IPS-18c (cell line): ENCODE data around the gene TTLL5.

Experiments used
- H3K4me3 ChIP-seq: 2 replicates; pipeline ENCODE4 v1.7.0; 2013; ENCODE audit warnings: low read depth, mild to moderate bottlenecking, low read length, moderate library complexity; ENCODE audit not compliant: insufficient read depth
- H3K9me3 ChIP-seq: one replicate; pipeline ENCODE4 v1.6.1; 2013; ENCODE audit warnings: mild to moderate bottlenecking, low read length, moderate library complexity; ENCODE audit not compliant: control insufficient read depth, insufficient read depth

The TTLL5 gene

DNA sequence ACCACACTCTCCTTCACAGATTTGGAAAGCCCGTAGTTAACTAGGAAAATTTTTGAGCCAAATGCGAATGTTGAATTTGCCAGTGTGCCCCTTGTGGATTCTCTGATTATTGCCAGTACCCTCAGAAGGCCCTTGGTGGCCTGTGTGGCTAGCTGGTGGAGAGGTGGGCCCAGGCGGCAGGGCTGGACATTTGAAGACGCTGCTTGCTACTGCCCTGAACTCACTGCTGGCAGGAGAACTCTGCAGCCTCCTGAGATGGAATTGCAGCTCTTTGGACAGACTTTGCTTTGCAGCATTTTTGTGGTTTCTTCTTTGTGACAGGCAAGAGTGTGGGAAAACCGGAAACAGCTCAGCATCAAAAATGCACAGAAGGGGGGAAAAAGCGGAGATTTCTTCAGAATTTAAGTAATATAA lies 223.2 kb downstream of the TTLL5 start:
- H3K4me3 ChIP-seq, result no peak overlapping the region
- peaks cover 2% of the 10 kb centered on the region for H3K9me3 ChIP-seq

DNA sequence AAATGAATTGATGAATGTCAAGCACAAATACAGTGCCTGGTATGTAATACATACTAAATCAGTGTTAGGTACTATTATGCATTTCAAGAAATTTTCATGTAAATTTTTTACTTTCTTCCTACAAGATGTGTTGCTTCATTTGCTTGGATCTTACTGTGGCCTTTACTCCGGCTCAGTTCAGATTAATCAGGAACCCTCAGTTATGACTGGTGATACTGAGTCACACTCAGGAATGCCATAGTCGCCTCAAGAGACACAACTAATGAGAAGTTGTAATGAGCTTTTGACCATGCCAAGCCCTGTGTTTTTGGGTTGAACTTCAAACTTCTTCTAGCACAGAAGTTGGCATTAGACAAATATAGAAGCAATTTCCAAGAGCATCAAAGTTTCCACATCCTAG lies 224.8 kb downstream of the TTLL5 start:
- peaks cover 2% of the 10 kb centered on the region for H3K9me3 ChIP-seq

DNA sequence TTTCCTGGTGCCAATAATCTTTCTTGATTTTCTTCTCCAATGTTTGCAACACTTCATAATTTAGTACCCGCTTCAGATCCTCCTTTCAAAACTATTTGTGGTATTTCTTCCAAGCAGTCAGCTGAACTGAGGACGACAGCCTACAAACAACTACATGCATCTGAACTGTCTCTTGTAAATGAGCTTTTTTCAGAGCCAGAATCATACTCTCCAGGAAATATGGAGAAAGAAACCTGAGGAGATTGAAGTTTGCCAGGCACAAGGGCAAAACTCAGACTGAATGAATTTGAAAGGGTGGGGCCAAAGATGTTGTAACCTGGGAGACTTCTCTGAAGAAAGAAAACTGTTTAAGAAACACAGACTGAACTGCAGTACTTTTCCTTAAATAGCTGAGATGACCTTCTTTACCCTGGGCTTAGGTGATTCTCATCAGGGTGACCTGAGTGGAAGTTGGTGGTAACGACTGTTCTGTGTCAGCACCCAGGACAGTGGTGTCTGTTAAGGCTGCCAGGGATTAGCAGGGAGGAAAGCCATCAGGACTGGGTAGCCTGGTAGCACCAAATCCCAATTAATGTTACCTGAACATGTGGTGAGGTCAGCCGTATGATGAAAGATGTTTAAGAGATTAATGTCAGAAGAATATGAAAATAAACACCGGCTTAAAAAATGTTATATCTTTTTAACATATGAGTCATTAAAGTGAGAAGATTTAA lies 225.7 kb downstream of the TTLL5 start:
- peaks cover 2% of the 10 kb centered on the region for H3K9me3 ChIP-seq
- no peak overlapping the region for H3K4me3 ChIP-seq

More for the DNA sequence above, 224.8 kb downstream of the TTLL5 start:
- no peak overlapping the region for H3K4me3 ChIP-seq

DNA sequence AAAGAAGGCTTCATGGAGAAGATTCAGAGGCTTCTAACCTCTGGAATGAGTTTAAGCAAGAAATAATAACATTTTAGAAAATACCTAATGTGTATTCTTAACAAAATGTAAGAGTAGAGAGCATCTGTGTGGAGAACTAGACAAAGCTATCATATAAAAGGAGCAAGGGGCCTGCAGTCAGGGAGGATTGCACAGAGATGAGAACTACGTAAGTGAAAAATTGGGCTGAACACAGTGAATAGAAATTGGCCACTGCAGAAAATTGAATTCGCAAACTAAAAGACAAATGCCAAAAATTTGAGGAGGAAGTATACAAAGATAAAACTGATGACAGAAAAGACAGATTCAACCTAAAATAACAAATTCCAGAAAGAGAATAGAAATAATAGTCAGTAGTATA lies 227.9 kb downstream of the TTLL5 start:
- no peak overlapping the region for H3K4me3 ChIP-seq

DNA sequence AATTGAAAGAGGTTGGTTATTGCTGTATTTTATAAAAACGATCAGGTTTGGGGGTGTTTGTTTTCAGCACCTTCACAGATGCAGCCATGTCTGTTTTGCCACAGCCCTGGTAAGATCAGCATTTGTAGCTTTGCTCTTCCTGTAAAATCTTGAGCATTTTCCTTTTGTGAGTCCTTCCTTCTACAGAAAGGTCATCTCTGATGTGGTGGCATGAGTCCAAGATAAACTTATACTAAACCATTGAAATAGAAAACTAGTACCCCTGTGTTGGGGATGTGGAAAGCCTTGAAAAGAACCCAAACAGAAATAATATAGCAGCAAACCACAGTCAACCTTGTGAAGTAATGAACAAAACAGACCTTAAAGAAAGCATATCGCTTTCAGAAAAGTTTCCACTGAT lies 235.3 kb downstream of the TTLL5 start:
- H3K4me3 ChIP-seq, result no peak overlapping the region

More for the DNA sequence above, 227.9 kb downstream of the TTLL5 start:
- H3K9me3 ChIP-seq, result peaks cover 2% of the 10 kb centered on the region

DNA sequence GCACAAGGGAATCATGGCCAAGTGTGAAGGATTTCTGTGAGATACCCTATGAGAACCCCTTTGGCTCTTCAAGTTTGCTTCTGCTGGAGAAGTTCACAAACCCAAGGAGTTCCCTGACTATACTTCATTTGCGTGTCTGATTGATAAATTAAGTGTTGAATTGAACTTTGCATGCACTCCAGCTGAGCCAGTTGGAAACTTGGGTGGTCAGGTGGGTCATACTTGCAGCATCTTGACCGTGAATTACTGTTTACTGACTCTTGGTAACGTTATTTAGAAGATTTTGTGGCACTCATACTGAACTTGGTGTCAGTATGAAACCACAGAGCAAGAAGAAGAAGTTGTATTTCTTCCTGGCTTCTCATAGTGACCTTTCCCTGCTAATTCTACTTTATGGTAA lies 243.3 kb downstream of the TTLL5 start:
- H3K4me3 ChIP-seq, result no peak overlapping the region
- no peaks in the 10 kb centered on the region for H3K9me3 ChIP-seq

More for the DNA sequence above, 235.3 kb downstream of the TTLL5 start:
- no peaks in the 10 kb centered on the region for H3K9me3 ChIP-seq

DNA sequence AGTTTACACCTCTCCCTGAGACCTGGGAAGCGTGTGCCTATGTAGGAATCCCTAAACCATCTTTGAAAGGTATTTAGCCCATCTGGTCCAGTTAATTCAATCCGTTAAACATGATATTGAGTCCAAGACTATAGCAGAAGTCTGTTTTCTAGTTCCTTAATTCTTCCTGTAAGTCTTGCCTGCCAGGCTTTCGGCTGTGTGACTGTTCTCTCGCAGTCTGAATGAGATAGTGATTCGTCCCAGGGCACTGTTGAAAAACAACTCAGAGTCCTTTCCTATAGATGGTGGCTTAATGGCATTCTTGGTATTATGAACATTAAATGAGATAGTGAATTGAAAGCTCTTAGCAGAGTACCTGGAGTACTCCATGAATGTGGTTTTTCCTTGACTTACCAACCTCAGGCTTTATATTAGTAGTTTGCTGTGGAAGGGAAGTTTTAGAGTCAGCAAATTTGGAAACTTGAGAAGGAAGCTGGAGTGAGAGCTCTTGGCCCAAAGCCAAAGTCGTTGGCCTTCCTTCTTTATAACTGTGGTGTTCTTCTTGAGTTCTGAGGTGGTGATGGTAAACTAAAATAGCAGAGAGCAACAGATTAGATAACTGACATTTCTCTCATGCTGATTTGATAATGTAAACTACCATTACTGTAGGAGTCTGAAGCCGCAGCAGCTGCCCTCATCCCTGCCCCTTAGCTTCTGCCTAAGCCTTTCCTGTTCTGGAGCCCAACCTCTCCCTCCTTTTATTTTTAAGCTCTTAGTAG lies 244.3 kb downstream of the TTLL5 start:
- no peak overlapping the region for H3K4me3 ChIP-seq
- no peaks in the 10 kb centered on the region for H3K9me3 ChIP-seq

DNA sequence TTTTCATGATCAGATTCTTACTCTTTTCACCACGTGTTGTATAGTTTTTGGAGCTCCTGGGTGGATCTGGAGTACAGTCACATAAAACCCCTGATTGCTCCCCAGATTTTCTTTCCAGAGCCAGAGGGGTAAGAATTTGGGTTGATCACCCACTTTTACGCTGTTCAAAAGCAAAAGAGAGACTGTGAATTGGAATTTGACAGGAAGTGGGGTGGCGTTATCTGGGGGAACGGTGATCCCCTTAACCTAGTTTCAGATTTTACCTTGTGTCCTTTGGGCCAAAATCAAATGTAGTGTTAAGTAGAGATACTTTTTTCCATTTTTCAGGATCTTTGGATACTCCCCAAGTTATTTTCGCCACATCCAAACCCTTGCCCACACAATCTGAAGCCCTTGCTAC lies 245.2 kb downstream of the TTLL5 start:
- H3K4me3 ChIP-seq, result no peak overlapping the region
- no peaks in the 10 kb centered on the region for H3K9me3 ChIP-seq

DNA sequence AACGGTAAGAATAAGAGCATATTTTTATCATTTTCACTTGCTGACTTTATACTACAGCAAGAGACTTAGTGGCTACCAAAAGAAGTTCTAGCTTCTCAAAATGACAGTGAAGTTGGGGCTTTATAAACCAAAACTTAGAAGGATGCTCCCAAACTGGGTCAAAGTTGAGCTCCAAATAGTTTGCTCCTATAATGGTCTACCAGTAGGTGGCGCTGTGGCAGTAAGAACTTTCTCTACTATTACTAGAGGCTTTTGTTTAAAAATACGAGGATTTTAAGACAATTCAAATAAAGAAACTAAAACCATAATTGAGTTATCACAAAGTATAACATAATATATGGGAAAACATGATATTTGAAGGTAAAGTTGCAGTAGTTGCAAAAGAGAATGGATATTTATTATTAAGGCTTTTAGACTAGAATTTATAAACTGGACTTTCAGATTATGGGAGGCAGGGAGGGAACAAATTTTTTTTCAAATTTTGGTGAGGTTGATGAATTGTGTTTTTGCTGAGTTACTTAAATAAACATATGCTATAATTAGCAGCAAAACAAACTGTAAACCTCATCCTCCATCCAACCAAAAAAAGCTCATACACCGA lies 245.7 kb downstream of the TTLL5 start:
- Histone ChIP-seq H3K9me3 (no peaks in the 10 kb centered on the region), H3K4me3 (no peak overlapping the region)

DNA sequence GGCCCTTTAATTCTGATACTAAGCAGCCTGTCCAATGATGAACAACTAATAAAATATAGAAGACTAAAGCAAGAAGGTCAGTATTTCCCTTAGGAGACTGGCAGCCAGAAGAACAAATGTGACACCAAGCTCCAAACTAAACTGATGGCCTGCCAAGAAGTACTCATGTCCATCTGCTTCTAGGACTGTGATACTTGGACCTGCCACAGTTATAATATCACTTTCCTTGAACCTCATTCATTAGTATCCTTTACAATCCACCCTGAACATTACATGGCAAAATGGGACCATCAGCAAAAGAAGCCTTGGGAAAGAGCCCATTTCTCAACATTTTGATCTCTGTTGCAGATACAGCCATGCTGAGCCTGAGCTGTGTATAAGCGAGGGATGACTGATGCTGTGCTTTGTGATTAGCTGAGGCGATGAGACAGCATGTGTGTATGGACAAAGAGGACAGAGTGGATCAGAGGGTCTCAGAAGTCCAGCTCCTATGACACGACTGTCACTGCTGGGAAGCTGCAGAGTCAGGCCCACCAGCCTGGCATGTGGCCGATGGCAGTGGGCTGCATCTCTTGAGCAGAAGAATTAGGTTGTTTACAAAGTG lies 246.8 kb downstream of the TTLL5 start:
- no peak overlapping the region for H3K4me3 ChIP-seq
- H3K9me3 ChIP-seq, result no peaks in the 10 kb centered on the region

DNA sequence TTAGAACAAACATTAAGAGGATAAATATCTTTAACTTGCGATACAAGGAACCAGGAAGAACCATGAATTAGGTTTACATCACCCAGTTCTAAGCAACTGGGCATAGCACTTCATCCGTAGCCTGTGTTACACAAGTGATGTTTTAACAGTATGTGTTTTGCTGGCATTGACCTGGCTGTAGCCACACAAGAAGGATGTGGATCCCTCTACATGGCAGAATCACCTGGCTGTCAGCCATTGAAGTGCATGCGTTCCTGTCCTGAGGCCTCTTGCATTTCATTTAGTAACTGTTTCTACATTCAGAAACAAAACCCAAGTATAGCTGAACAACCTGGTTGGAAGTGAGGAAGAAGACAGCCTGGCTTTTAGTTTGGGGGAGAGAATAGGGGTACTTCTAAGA lies 248.6 kb downstream of the TTLL5 start:
- H3K9me3 ChIP-seq, result no peaks in the 10 kb centered on the region
- H3K4me3 ChIP-seq, result no peak overlapping the region

DNA sequence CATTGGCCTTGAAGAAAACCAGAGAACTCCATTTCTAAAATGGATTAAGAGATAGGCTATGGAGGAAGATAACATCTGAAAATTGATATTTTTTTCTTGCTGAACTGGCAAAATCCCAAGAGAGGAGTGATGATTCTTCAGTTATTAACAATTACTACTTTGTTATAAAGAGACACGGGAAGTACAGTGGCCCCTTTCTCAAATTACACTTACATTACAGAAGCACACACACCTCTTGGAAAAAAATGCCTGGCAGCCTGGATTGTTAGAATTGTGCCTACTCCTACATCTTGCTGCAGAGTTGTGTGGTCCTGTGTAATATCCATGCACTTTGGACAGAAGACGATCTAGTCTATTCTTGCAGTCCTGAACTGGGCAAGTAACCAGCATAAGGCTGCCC lies 249.0 kb downstream of the TTLL5 start:
- no peaks in the 10 kb centered on the region for H3K9me3 ChIP-seq
- H3K4me3 ChIP-seq, result no peak overlapping the region

DNA sequence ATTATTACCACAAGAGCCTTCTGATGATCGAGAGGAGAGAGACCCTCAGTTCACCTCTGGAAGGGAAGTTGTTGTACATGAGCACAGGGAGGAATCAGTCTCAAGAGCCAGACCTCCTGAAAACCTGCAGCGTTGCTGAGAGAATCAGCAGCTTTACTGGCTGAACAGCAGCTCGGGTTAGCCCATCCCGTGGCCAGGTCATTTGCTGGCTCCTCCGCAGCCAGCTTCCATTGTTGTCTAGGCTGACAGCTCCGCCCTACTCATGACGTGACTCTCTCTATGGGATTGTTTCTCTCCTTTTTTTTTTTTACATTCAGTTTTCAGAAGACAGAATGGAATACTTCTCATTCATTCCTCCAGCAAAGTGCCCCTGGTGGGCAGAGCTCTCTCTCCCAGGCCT lies 250.8 kb downstream of the TTLL5 start:
- Histone ChIP-seq H3K9me3 (no peaks in the 10 kb centered on the region), H3K4me3 (no peak overlapping the region)

DNA sequence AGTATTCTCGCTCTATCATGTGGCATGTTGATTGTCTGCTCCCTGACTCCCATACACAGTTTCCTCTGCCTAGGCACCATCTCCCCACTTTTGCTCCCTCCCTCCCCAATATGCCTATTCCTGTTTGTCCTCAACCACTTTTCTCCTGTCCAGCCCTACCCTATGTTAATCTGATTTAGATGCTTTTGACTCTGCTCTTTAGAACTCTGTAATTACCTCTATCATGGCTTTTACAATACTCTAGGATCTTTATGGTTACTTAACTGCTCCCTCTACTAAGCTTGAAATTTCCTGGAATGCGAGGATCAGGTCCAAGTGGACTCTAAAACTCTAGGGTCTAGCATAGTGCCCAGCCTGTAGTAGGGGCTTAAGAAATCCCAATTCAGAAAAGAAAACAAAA lies 252.1 kb downstream of the TTLL5 start:
- Histone ChIP-seq H3K9me3 (no peaks in the 10 kb centered on the region), H3K4me3 (no peak overlapping the region)

DNA sequence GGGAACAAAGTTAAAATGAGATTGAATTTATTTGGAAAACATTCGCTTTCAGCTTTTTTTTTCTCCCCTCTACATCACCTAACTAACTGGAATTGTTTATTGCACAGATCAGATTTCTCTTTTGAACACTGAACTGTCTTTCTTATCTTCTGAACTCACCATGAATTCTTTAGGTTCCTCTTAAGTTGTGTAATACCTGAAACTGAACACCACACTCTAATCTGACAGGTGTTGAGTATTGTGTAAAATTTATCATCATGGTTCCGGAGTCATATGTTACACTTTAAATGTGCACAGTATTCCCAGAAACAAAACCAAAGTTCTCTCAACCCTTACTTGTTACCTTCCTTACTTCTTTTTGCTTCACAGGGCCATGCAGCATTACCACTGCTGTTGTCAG lies 254.0 kb downstream of the TTLL5 start:
- Histone ChIP-seq H3K9me3 (no peaks in the 10 kb centered on the region), H3K4me3 (no peak overlapping the region)

DNA sequence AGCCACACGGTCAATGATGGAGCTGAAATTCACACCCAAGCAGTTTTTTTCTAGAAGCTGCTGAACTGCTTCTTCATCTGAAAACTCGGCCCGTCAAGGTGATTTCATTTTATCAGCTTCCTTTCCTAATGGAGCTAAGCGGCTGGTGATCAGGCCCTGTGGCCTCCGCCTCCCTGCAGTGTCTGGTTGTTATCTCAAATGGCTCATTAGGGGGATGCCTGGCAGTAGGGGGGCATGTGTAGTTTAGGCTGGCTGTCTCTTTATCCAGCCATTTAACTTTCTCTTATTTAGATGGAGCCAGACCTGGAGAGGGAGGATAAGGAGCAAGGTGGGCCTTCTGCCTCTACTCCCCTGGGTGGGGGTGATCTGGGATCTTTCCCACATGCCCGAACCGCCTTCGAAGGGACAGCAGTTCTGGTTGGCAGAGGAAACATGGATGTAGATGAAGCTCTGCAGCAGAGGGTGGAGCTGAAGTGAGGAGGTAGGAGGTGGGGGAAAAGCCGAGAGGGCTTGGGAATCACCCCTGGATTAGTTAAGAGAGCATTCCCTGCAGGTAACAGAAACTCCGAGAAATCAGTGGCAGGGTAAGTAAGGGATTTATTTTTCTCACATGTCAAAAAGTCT lies 256.4 kb downstream of the TTLL5 start:
- Histone ChIP-seq H3K9me3 (no peaks in the 10 kb centered on the region), H3K4me3 (no peak overlapping the region)

DNA sequence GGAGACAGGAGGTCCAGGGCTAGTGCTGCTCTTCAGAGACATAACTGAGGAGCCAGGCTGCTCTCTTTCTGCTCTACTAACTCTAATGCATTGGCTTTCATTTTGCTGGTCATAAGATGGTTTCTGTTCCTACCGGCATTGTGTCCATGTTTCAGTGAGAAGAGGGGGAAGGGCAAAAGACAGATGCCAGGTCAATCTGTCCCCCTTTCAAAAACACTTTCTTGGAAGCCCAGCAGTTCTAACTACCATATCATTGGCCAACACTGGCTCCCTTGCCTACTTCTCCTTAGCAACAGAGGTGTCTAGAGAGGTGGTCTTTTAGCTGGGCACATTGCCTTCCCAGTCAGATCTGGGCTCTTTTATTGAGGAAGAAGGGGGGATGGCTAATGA lies 256.9 kb downstream of the TTLL5 start:
- no peak overlapping the region for H3K4me3 ChIP-seq
- H3K9me3 ChIP-seq, result no peaks in the 10 kb centered on the region
